Activated gamma-delta T cell treated with Interleukin-2 at 50 U/mL for 16 hours (primary cell): ENCODE data around the gene FAM184B.

Experiments used
- DNase-seq: peaks from one replicate; pipeline ENCODE4 v3.0.0-alpha.2; 2020

Gene FAM184B

GRCh38 chr4:17771284-17771908, 10.0 kb downstream of the FAM184B start:
- DNase-seq, result no peak

GRCh38 chr4:17770845-17771244, 10.6 kb downstream of the FAM184B start:
- no peak for DNase-seq

GRCh38 chr4:17769406-17770174, 11.8 kb downstream of the FAM184B start:
- no peak for DNase-seq

- DNase-seq, result no peak
These were observed 14.5 kb downstream of the FAM184B start for GRCh38 chr4:17766826-17767458.

DNA sequence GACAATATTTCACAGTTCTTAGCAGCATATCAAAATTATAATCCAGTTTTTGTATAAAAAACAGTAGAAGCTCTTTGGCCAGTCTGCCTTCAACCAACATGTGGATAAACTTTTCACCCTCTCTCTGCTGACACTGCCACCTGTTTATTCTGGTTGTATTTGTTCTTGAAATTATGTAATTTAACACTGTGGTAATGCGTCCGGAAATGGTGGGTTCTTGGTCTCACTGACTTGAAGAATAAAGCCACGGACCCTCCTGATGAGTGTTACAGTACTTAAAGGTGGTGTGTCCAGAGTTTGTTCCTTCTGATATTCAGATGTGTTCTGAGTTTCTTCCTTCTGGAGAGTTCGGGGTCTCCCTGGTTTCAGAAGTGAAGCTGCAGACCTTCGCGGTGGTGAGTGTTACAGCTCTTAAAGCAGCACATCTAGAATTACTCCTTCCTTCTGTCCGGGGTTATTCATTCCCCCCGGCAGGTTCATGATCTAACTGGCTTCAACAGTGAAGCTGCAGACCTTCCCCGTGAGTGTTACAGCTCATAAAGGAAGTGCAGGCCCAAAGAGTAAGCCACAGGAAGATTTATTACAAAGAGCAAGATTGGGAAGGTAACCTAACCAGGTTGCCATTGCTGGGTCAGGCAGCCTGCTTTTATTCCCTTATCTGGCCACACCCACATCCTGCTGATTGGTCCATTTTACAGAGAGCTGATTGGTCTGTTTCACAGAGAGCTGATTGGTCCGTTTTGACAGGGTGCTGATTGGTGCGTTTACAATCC, 15.7 kb downstream of the FAM184B start:
- no peak for DNase-seq

- DNase-seq, result no peak
These were observed 17.5 kb downstream of the FAM184B start for GRCh38 chr4:17763931-17764330.

- DNase-seq, result no peak
These were observed 18.0 kb downstream of the FAM184B start for GRCh38 chr4:17763416-17763815.

GRCh38 chr4:17762726-17763125, 18.7 kb downstream of the FAM184B start:
- DNase-seq, result no peak

GRCh38 chr4:17761062-17761461, 20.4 kb downstream of the FAM184B start:
- no peak for DNase-seq

GRCh38 chr4:17760626-17761025, 20.8 kb downstream of the FAM184B start:
- DNase-seq, result no peak

DNA sequence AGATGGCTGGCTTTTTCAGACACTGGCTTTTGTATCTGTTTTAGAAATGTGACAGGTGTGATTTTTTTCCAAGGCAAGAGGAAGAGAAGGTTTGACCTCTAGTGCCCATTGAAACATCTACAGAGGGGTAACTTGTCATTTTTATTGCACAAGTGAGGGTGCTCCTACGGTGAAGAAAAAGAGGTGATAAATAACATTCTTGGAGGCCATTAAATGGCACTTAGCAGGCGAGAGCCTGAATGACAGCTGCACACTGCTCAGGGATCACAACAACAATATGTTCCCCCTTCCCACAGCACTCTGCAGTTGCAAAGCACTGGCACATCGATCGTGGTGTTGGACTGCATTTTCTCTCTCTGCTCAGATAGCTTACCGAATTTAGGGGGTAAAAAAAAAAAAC, 22.9 kb downstream of the FAM184B start:
- DNase-seq, result no peak

DNA sequence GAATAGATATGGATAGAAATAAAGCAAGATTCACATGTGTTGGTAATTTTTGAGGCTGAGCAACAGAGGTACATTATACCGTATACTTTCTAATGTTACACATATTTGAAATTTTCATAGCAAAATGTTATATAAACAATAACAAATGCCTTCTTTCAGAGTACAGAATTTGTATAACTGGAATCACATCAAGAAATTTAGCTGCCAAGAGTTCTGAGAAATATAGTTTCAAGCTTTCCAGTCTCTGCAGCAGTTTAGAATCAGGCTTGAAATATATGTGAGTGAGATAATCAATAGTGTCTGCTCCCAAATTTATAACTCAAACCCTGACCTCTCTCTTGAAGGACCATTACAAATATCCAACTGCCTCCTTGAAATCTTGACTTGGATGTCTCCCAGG, 23.8 kb downstream of the FAM184B start:
- DNase-seq, result no peak

DNA sequence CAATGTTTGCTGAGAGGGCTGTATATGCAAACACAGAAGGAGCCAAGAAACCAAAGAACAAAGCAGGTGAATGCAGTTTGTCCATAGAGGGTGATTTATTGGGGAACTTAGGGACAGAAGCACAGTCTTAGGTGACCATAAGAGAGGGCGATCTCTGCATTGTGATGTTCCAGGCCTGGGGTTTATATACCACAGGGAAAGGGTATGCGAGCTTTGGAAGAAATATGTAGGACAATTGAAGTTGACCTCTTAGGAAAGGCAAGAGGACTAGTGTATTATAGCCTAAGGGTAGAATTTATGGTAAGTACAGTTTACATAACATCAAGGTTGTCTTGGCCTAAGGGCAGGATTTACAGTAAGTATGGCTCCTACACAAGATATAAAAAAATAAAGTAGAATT, 27.8 kb downstream of the FAM184B start:
- DNase-seq, result no peak

GRCh38 chr4:17740702-17741101, 40.7 kb downstream of the FAM184B start:
- no peak for DNase-seq

DNA sequence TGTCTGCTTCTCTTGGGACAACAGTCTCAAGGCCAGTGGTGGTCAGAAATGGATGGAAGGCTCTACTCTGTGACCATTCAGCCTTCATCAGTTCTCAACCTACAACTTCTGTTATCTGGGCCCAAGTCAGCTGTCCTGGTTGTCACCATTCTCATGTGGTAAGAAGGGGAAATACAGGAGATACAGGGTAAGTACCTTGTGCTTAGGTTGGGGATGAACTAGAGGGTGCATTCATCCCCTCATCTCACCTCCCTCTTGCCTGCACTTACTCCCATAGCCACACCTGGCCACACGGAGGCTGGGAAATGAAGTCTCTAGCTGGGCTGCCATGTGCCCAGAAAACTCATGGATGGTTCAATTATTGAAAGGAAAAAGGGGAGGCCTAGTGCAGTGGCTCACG, 44.9 kb downstream of the FAM184B start:
- DNase-seq, result no peak

GRCh38 chr4:17726911-17727310, 54.5 kb downstream of the FAM184B start:
- DNase-seq, result no peak

DNA sequence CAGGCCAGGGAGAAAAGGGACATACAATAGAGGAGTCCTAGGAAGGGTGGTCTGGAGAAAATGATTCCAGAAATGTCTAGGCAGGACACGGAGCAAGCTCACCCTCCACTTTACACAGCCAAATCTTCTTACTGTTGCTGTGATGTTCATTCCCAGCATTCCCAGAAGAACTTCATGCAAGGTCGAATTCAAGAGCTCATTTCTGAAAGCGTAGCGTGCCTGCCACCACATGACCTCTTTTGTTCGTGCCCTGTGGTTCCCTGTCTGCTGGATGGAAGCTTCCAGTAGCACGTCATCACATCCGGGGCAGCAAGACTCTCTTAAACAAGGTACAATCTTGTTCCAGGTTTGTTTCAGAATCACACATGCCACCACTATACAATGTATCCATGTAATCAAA, 57.8 kb downstream of the FAM184B start:
- no peak for DNase-seq

DNA sequence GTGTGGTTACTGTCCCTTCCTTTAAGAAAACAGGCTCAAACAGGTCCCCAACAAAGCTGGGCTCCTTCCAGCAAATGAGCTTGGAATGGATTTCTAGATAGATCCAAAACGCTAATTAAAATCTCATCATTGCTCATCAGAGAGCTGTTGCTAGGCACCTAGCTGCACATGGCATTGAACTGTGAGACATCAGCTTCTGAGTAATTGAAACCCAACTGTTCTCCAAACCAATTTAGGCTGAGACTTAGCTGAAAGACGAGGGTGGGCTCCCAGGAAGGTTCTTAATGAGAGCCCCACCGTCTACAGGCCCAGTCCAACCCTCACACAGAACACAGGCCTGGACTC, 59.1 kb downstream of the FAM184B start:
- no peak for DNase-seq

GRCh38 chr4:17721496-17722355, 59.7 kb downstream of the FAM184B start:
- DNase-seq, result no peak

- DNase-seq, result no peak
These were observed 62.3 kb downstream of the FAM184B start for GRCh38 chr4:17719106-17719505.

GRCh38 chr4:17718471-17718870, 63.0 kb downstream of the FAM184B start:
- DNase-seq, result no peak

- no peak for DNase-seq
These were observed 64.1 kb downstream of the FAM184B start for GRCh38 chr4:17717301-17717700.

- no peak for DNase-seq
These were observed 65.9 kb downstream of the FAM184B start for GRCh38 chr4:17715511-17715910.
